ENCODE results near the gene NADK.

GRCh38 chr1:1732381-1732780, 45.9 kb downstream of the NADK start:
- TF ChIP-seq EZH2 (IDR thresholded peaks at IDR 0.05; ENCODE audit: insufficient read depth, poor library complexity, severe bottlenecking) (no peak), EZH2phosphoT487 (IDR thresholded peaks at IDR 0.05; ENCODE audit: insufficient read depth, low read depth) (no peak)
